SKM-1 treated with dmso at 0.1 percent for 144 hours (cell line): ENCODE data around the gene NFATC3.

Source experiments
- DNase-seq: peaks from one replicate; lab custom pipeline; 2025; ENCODE audit not compliant: unreplicated experiment; lab: John Stamatoyannopoulos, UW

The NFATC3 gene

GRCh38 chr16:68072038-68072695 lies 13.0 kb upstream of the NFATC3 start:
- DNase-seq, result no peak

- no peak for DNase-seq
Measured at GRCh38 chr16:68073902-68074760, 11.0 kb upstream of the NFATC3 start.

GRCh38 chr16:68074850-68075555 lies 10.2 kb upstream of the NFATC3 start:
- peak; percentile 53 for DNase-seq

- no peak for DNase-seq
Measured at GRCh38 chr16:68075980-68076379, 9.2 kb upstream of the NFATC3 start.

- no peak for DNase-seq
Measured at GRCh38 chr16:68076560-68076959, 8.6 kb upstream of the NFATC3 start.

GRCh38 chr16:68077866-68078700 lies 7.1 kb upstream of the NFATC3 start:
- DNase-seq, result no peak

GRCh38 chr16:68078701-68079375 lies 6.3 kb upstream of the NFATC3 start:
- DNase-seq, result no peak

GRCh38 chr16:68079376-68079625 lies 5.9 kb upstream of the NFATC3 start:
- no peak for DNase-seq

GRCh38 chr16:68079626-68080344 lies 5.4 kb upstream of the NFATC3 start:
- peak; percentile 83 for DNase-seq

- DNase-seq, result no peak
Measured at GRCh38 chr16:68081861-68082628, 3.1 kb upstream of the NFATC3 start.

- no peak for DNase-seq
Measured at GRCh38 chr16:68082629-68083238, 2.4 kb upstream of the NFATC3 start.

- DNase-seq, result no peak
Measured at GRCh38 chr16:68083239-68083781, 1.9 kb upstream of the NFATC3 start.

GRCh38 chr16:68083861-68084503 lies 1.2 kb upstream of the NFATC3 start:
- DNase-seq, result no peak

- DNase-seq, result peak; percentile 41
Measured at GRCh38 chr16:68084504-68085258, 489 bp upstream of the NFATC3 start.

- no peak for DNase-seq
Measured at GRCh38 chr16:68086336-68086841, 1.2 kb downstream of the NFATC3 start.

- no peak for DNase-seq
Measured at GRCh38 chr16:68086860-68087268, 1.7 kb downstream of the NFATC3 start.

GRCh38 chr16:68087688-68088087 lies 2.5 kb downstream of the NFATC3 start:
- DNase-seq, result no peak
